Measurements from ENCODE around the gene ZNF414. TPM values are rescaled to one million over a fixed set of nuclear protein-coding genes. Genes with fewer than 3 reads are reported as not detected.

ZNF414 gene
- total and polyA plus RNA-seq, 9 of the 15 experiments (the other 6 are each of a cell fraction or from before 2014, with no cell fraction given) = 0.03 to 27.2 (median 2.2) TPM; not detected in 2

DNA sequence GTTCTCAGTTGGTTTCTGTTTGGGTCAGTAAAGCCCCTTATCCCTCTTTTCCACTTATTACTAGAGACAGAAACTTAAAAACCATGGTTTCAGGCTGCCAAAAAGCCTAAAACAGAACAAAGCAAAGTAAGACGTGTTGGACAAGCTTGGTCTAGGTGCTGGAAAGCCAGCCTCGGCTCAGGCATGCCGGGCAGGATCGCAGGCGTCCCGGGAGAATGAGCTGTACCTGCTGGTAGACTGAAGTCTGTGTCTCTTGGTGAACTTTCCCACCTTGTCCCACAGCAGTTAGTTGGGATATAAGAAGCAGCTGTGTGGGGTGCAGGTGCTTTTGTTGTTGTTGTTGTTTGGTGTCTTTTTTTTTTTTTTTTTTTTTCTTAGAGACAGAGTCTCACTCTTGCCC lies 32.4 kb downstream of the ZNF414 start:
- Histone ChIP-seq H3K4me1 (replicated peaks in 1 of 2; ENCODE audit: control insufficient read depth in 2 of 2, insufficient read depth in 2 of 2, low read length in 2 of 2) (peaks cover 0 to 12% of the 10 kb centered on the region in 2 experiments; a peak in 1 of 5 replicates), H3K36me3 (ENCODE audit: control insufficient read depth, insufficient read depth, low read length) (peaks cover 90% of the 10 kb centered on the region), H3K4me3 (no peak overlapping the region), H3K9me1 (ENCODE audit: control insufficient read depth, insufficient read depth, low read length) (no peaks in the 10 kb centered on the region), H3K27me3 (ENCODE audit: control insufficient read depth in 2 of 2, insufficient read depth in 2 of 2, low read length in 2 of 2) (no peaks in the 10 kb centered on the region), H4K20me1 (replicated peaks; ENCODE audit: control insufficient read depth, insufficient read depth, low read length) (peaks cover 12% of the 10 kb centered on the region), H3K4me2 (ENCODE audit: insufficient read depth, low read length) (no peak overlapping the region), H3K9me3 (replicated peaks; ENCODE audit: control insufficient read depth, insufficient read depth, low read depth, low read length) (no peaks in the 10 kb centered on the region), H2AFZ (ENCODE audit: low read depth, low read length) (no peak overlapping the region), H3K27ac (ENCODE audit: extremely low read depth, low read depth, low read length) (no peak overlapping the region), H3K79me2 (ENCODE audit: control insufficient read depth, insufficient read depth, low read length) (peaks cover 49% of the 10 kb centered on the region), H3K9ac (ENCODE audit: insufficient read depth in 1 of 2, low read depth in 2 of 2, low read length in 2 of 2) (no peak overlapping the region; a peak in 1 of 4 replicates)
- no peak for FAIRE-seq
- in situ Hi-C loops (cut with MboI) (no loop called here), intact Hi-C loops (cut with micrococcal nuclease) (no loop called here)
- BruUV-seq (replicated peaks) = no TSS peak
- CTCF ChIA-PET (ENCODE audit: low intra/inter-chr PET ratio) = no interaction called here
- no peak for DNase-seq (ENCODE audit: extremely low read depth in 1 of 4, low spot score in 3 of 4)
- POLR2A ChIA-PET = interaction anchor here (1.0 to 1.6 kb wide), 7 partner anchors 9 to 36 kb away, joined by 3 to 8 read pairs (median 4); partner anchors contain the start of gene HNRNPM
- no peak for ATAC-seq
- TF ChIP-seq DIDO1 (tag; IDR thresholded peaks at IDR 0.05; ENCODE audit: low read depth) (no peak), GTF2F1 (IDR thresholded peaks at IDR 0.05; ENCODE audit: low read depth, low read length) (no peak), TGIF2 (CRISPR knock-in tag; IDR thresholded peaks at IDR 0.05) (no peak), XRCC3 (IDR thresholded peaks at IDR 0.05) (no peak), SLC30A9 (CRISPR knock-in tag; IDR thresholded peaks at IDR 0.05) (no peak), SRSF3 (IDR thresholded peaks at IDR 0.05; ENCODE audit: insufficient read depth, low read length) (no peak), ZNF175 (CRISPR knock-in tag; IDR thresholded peaks at IDR 0.05; ENCODE audit: low read depth) (no peak)
- TF ChIP-seq, protein P1, sequence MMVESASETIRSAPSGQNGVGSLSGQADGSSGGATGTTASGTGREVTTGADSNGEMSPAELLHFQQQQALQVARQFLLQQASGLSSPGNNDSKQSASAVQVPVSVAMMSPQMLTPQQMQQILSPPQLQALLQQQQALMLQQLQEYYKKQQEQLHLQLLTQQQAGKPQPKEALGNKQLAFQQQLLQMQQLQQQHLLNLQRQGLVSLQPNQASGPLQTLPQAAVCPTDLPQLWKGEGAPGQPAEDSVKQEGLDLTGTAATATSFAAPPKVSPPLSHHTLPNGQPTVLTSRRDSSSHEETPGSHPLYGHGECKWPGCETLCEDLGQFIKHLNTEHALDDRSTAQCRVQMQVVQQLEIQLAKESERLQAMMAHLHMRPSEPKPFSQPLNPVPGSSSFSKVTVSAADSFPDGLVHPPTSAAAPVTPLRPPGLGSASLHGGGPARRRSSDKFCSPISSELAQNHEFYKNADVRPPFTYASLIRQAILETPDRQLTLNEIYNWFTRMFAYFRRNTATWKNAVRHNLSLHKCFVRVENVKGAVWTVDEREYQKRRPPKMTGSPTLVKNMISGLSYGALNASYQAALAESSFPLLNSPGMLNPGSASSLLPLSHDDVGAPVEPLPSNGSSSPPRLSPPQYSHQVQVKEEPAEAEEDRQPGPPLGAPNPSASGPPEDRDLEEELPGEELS (CRISPR knock-in tag; IDR thresholded peaks at IDR 0.05; ENCODE audit: borderline replicate concordance) = no peak
- 90% methylated on average over 6 of the region's 6 CpGs for WGBS (ENCODE audit: insufficient coverage, low coverage, missing lambda C conversion rate)

Measured in K562 (cell line).